B cell (primary cell): ENCODE data around the gene FBXW5. TPM values are rescaled to one million over a fixed set of nuclear protein-coding genes. Genes with fewer than 3 reads are reported as not detected.
A peak's percentile ranks its signal among the peaks of the same experiment; 100 is the strongest.

Source experiments
- ATAC-seq: fragments of 200-7000 bp; cut with Tn5 transposase; one replicate; pipeline ENCODE4 v1.10.0; 2021; ENCODE audit warnings: low read depth, mild to moderate bottlenecking, moderate number of reproducible peaks, moderate library complexity
- CTCF ChIA-PET: fragments of 350-600 bp; sonication (Branson Sonifier 250); formaldehyde crosslinking; loops from one replicate; lab custom pipeline; 2021; ENCODE audit warnings: antibody characterized with exemption, inconsistent platforms; lab: Charles Lee
- POLR2A ChIA-PET: fragments of 350-600 bp; sonication (Branson Sonifier 250); formaldehyde crosslinking; loops from one replicate; lab custom pipeline; 2021; ENCODE audit warnings: antibody characterized with exemption; lab: Charles Lee
- DNase-seq: peaks from one replicate; pipeline ENCODE4 v3.0.0; 2013
- H2AFZ ChIP-seq: 2 replicates; pipeline ENCODE4 v1.6.1; 2012; ENCODE audit warnings: mild to moderate bottlenecking, low read depth, low read length; ENCODE audit not compliant: insufficient read depth, poor library complexity, severe bottlenecking
- H3K27ac ChIP-seq, 2 donors: 1 replicate in 1 of 2; 2 replicates in 1 of 2; pipeline ENCODE4 v1.5.1; 2012 to 2013; ENCODE audit warnings: low read length in 2 of 2, mild to moderate bottlenecking in 2 of 2, moderate library complexity in 1 of 2
- H3K27me3 ChIP-seq, 4 experiments: fragments of 200-600 bp in 1 of 4; sonication (generic) in 1 of 4; replicated peaks in 1 of 4; 1 replicate in 2 of 4; 2 replicates in 2 of 4; pipeline versions ENCODE4 v1.6.1 to v1.7.0; 2013 to 2016; ENCODE audit warnings: low read length in 3 of 4, mild to moderate bottlenecking in 2 of 4, mixed read lengths in 1 of 4, moderate library complexity in 1 of 4; ENCODE audit not compliant: insufficient read depth in 4 of 4, control insufficient read depth in 3 of 4; ENCODE audit errors: control extremely low read depth in 1 of 4
- H3K36me3 ChIP-seq, 2 experiments: replicated peaks in 1 of 2; 1 replicate in 1 of 2; 2 replicates in 1 of 2; pipeline versions ENCODE4 v1.6.1 to v1.7.1; 2013; ENCODE audit warnings: low read length in 1 of 2; ENCODE audit not compliant: insufficient read depth in 2 of 2, control insufficient read depth in 1 of 2; ENCODE audit errors: control extremely low read depth in 1 of 2, extremely low read depth in 1 of 2
- H3K4me1 ChIP-seq, 2 donors: fragments of 200-600 bp in 1 of 2; sonication (generic) in 1 of 2; 1 replicate in 1 of 2; 2 replicates in 1 of 2; pipeline versions ENCODE4 v1.5.1 to v1.6.1; 2013 to 2017; ENCODE audit warnings: low read length in 2 of 2; ENCODE audit not compliant: control insufficient read depth in 2 of 2, insufficient read depth in 2 of 2
- H3K4me2 ChIP-seq: replicated peaks from 2 replicates; pipeline ENCODE3; 2012; ENCODE audit warnings: mild to moderate bottlenecking, low read depth, low read length; ENCODE audit not compliant: poor library complexity, severe bottlenecking
- H3K4me3 ChIP-seq, 5 experiments: fragments of 200-600 bp in 1 of 5; sonication (generic) in 1 of 5; 1 replicate in 3 of 5; 2 replicates in 2 of 5; pipeline versions ENCODE4 v1.5.1 to v1.7.0; 2011 to 2016; ENCODE audit warnings: low read length in 4 of 5, mild to moderate bottlenecking in 4 of 5, low read depth in 2 of 5, control low read depth in 1 of 5, moderate library complexity in 1 of 5; ENCODE audit not compliant: insufficient read depth in 1 of 5; ENCODE audit errors: control extremely low read depth in 1 of 5, extremely low read depth in 1 of 5
- H3K79me2 ChIP-seq: fragments of 200-600 bp; sonication (generic); one replicate; pipeline ENCODE4 v1.6.0; 2016; ENCODE audit warnings: low read length; ENCODE audit not compliant: control insufficient read depth, insufficient read depth
- H3K9ac ChIP-seq: fragments of 200-600 bp; sonication (generic); 2 replicates; pipeline ENCODE4 v1.6.1; 2017; ENCODE audit warnings: mild to moderate bottlenecking, low read length, moderate library complexity
- H3K9me3 ChIP-seq, 3 donors: one replicate each; pipeline versions ENCODE4 v1.6.1 to v1.7.1; 2013; ENCODE audit warnings: low read length in 2 of 3; ENCODE audit not compliant: control insufficient read depth in 2 of 3, insufficient read depth in 1 of 3; ENCODE audit errors: control extremely low read depth in 1 of 3
- H4K20me1 ChIP-seq: 2 replicates; pipeline ENCODE4 v1.6.0; 2012; ENCODE audit warnings: mild to moderate bottlenecking, low read length; ENCODE audit not compliant: insufficient read depth, control insufficient read depth, poor library complexity, severe bottlenecking
- H3K27ac Mint-ChIP-seq: one replicate; pipeline ENCODE4 v1.8.0; 2021; ENCODE audit warnings: mixed read lengths
- H3K27me3 Mint-ChIP-seq: one replicate; pipeline ENCODE4 v1.8.0; 2021; ENCODE audit warnings: mixed read lengths
- H3K4me1 Mint-ChIP-seq: one replicate; pipeline ENCODE4 v1.8.0; 2021; ENCODE audit warnings: mixed read lengths
- H3K4me3 Mint-ChIP-seq: one replicate; pipeline ENCODE4 v1.8.0; 2021; ENCODE audit warnings: mixed read lengths
- H3K9me3 Mint-ChIP-seq: one replicate; pipeline ENCODE4 v1.8.0; 2022; ENCODE audit warnings: mixed read lengths; ENCODE audit not compliant: insufficient read depth
- CTCF ChIP-seq: fragments of 200-600 bp; IDR thresholded peaks from one replicate; pipeline ENCODE4 v1.8.0; 2022; ENCODE audit warnings: antibody characterized with exemption, mild to moderate bottlenecking
- EZH2 ChIP-seq: IDR thresholded peaks from 2 replicates; pipeline ENCODE4 v1.6.1; 2012; ENCODE audit warnings: borderline replicate concordance, low read depth, mild to moderate bottlenecking, moderate library complexity, low read length; ENCODE audit not compliant: insufficient read depth, poor library complexity, severe bottlenecking
- WGBS: methylation state at CpG from one replicate; pipeline ENCODE4 v1.1.5; 2013; ENCODE audit warnings: missing lambda C conversion rate; ENCODE audit not compliant: insufficient coverage; 5-methylcytosine and 5-hydroxymethylcytosine counted together
- intact Hi-C: fragments of 100-400 bp; cut with micrococcal nuclease; formaldehyde crosslinking; loops from one replicate; pipeline ENCODE4 v1.10.0; 2022
- polyA plus RNA-seq: library from polyadenylated mRNA; depleted of rRNA; stranded (reverse); fragments of >200 nt; gene quantifications from 2 replicates; pipeline ENCODE4 v1.2.3, GENCODE V29; 2012
- total RNA-seq, 2 donors: library from RNA; stranded (reverse); fragments of 120-200 nt in 1 of 2; gene quantifications; 1 replicate in 1 of 2; 2 replicates in 1 of 2; pipeline versions ENCODE4 v1.2.3 to v1.2.4, GENCODE V29; 2013 to 2022

The FBXW5 gene
- total and polyA plus RNA-seq, 2 donors (not counting 1 experiment from before 2014, with no cell fraction given) = 99.6 to 195 TPM

- H3K27ac ChIP-seq = peak overlapping the region in 1 of 2 donors; percentile 48
- intact Hi-C loops = loop anchor here (1.0 to 2.0 kb wide), 6 partner anchors 41 to 153 kb away; partner anchors contain the start of genes PAXX, PHPT1, TMEM141 and TRAF2
- H3K4me1 Mint-ChIP-seq = peaks cover 9% of the 10 kb centered on the region
- peaks cover 22% of the 10 kb centered on the region for H3K79me2 ChIP-seq
- H3K4me2 ChIP-seq = peak overlapping the region; percentile 81
- H3K4me1 ChIP-seq = peaks cover 6 to 22% of the 10 kb centered on the region in 2 donors
- no peaks in the 10 kb centered on the region for H3K27me3 Mint-ChIP-seq
- H3K9me3 Mint-ChIP-seq = no peaks in the 10 kb centered on the region
- no peak for ATAC-seq
- H4K20me1 ChIP-seq = peaks cover 45% of the 10 kb centered on the region
- no peaks in the 10 kb centered on the region for H3K9me3 ChIP-seq
- peak overlapping the region; percentile 47 to 72 (median 63) for H3K4me3 ChIP-seq
- peak overlapping the region; percentile 60 for H2AFZ ChIP-seq
- DNase-seq = no peak
- peak overlapping the region; percentile 80 for H3K4me3 Mint-ChIP-seq
- H3K36me3 ChIP-seq = peaks cover 2 to 36% of the 10 kb centered on the region in 2 experiments
- ChIA-PET CTCF (interaction anchor here (0.6 to 2.4 kb wide), 7 partner anchors 49 to 296 kb away, joined by 3 to 10 read pairs (median 6); partner anchors contain the start of genes AJM1 and PAXX), POLR2A (interaction anchor here (0.6 to 1.0 kb wide), 3 partner anchors 46 to 66 kb away, joined by 3 to 6 read pairs (median 3); partner anchors contain the start of gene TRAF2)
- peak overlapping the region; percentile 69 for H3K9ac ChIP-seq
- no peaks in the 10 kb centered on the region for H3K27me3 ChIP-seq
- TF ChIP-seq EZH2 (no peak), CTCF (no peak)
- 28% methylated on average over 56 of the region's 61 CpGs for WGBS
- peak overlapping the region; percentile 75 for H3K27ac Mint-ChIP-seq
These were observed 987 bp downstream of the FBXW5 start for GRCh38 chr9:136943291-136944211.
